HepG2 (cell line): ENCODE data around the gene DISP2.

Experiments
- EZH2 ChIP-seq: conservative IDR thresholded peaks from 2 replicates; pipeline ENCODE4 v1.6.1; 2012; ENCODE audit warnings: mild to moderate bottlenecking, low read depth, low read length, moderate library complexity
- FOXM1 ChIP-seq: sonication (generic); formaldehyde crosslinking; IDR thresholded peaks from 2 replicates; pipeline ENCODE4 v1.5.0; 2020; ENCODE audit warnings: missing genetic modification reagents
- MIER3 ChIP-seq: IDR thresholded peaks from 2 replicates; pipeline ENCODE4 v1.6.1; 2016; ENCODE audit warnings: missing compliant biosample characterization, borderline replicate concordance
- PCBP1 ChIP-seq: fragments of 200-400 bp; formaldehyde crosslinking; IDR thresholded peaks from 2 replicates; pipeline ENCODE4 v1.6.1; 2017; ENCODE audit warnings: mild to moderate bottlenecking, low read depth, low read length, borderline replicate concordance
- SIN3A ChIP-seq: IDR thresholded peaks from 2 replicates; pipeline ENCODE4 v1.6.1; 2011; ENCODE audit warnings: low read depth, mild to moderate bottlenecking, control low read depth, low read length, borderline replicate concordance
- SP1 ChIP-seq, 2 experiments: fragments of 450-650 bp in 1 of 2; sonication (generic) in 1 of 2; formaldehyde crosslinking in 1 of 2; IDR thresholded peaks; 2 replicates each; pipeline versions ENCODE4 v1.4.0 to v1.6.1; 2016 to 2020; ENCODE audit warnings: missing genetic modification reagents in 1 of 2
- TFE3 ChIP-seq: IDR thresholded peaks from 2 replicates; pipeline ENCODE4 v1.6.1; 2016
- ZNF136 ChIP-seq: sonication (generic); formaldehyde crosslinking; IDR thresholded peaks from 2 replicates; pipeline ENCODE4 v1.8.1; 2022; ENCODE audit warnings: low read depth, mild to moderate bottlenecking, moderate library complexity, missing genetic modification reagents

GRCh38 chr15:40335938-40336743, 21.9 kb upstream of the DISP2 start:
- no peak for TF ChIP-seq PCBP1
- TF ChIP-seq SIN3A: no peak
- TF ChIP-seq SP1 (IDR thresholded peaks at IDR 0.05): no peak
- no peak for TF ChIP-seq SP1 (CRISPR knock-in tag; IDR thresholded peaks at IDR 0.05)
- TF ChIP-seq ZNF136 (CRISPR knock-in tag): no peak
- TF ChIP-seq EZH2: no peak
- no peak for TF ChIP-seq TFE3 (CRISPR knock-in tag)
- no peak for TF ChIP-seq MIER3
- no peak for TF ChIP-seq FOXM1 (CRISPR knock-in tag)
